Left ventricle myocardium inferior (tissue), 1 donor: ENCODE data around the gene MAGI1. TPM values are rescaled to one million over a fixed set of nuclear protein-coding genes. Genes with fewer than 3 reads are reported as not detected.
A peak's percentile ranks its signal among the peaks of the same experiment; 100 is the strongest.

Source experiments
- DNase-seq: peaks from one replicate; pipeline ENCODE4 v3.0.0-alpha.2; 2020
- H3K27ac ChIP-seq: fragments of 200-600 bp; replicated peaks from 2 replicates; pipeline ENCODE4 v1.8.0; 2021
- H3K27me3 ChIP-seq: fragments of 200-600 bp; 2 replicates; pipeline ENCODE4 v1.8.0; 2021; ENCODE audit warnings: low read depth
- H3K36me3 ChIP-seq: fragments of 200-600 bp; 2 replicates; pipeline ENCODE4 v1.8.0; 2021
- H3K4me1 ChIP-seq: fragments of 200-600 bp; 2 replicates; pipeline ENCODE4 v1.8.0; 2021
- H3K4me3 ChIP-seq: fragments of 200-600 bp; 2 replicates; pipeline ENCODE4 v1.8.0; 2021; ENCODE audit warnings: mild to moderate bottlenecking, moderate library complexity
- H3K9me3 ChIP-seq: fragments of 200-600 bp; replicated peaks from 2 replicates; pipeline ENCODE4 v1.8.0; 2021
- intact Hi-C: fragments of 100-400 bp; cut with micrococcal nuclease; formaldehyde crosslinking; loops from one replicate; pipeline ENCODE4 v1.11.0; 2022
- total RNA-seq: library from RNA; stranded (reverse); fragmentation: NEBNext Ultra II Directional; extraction: Animal tissue kit (Norgen Biotek cat#: 25700); gene quantifications from one replicate; pipeline ENCODE4 v1.2.1, GENCODE V29; 2021
- TF ChIP-seq, protein P1 (sequence below): fragments of 200-600 bp; IDR thresholded peaks from 2 replicates; pipeline ENCODE4 v1.8.0; 2021; ENCODE audit warnings: antibody characterized with exemption, mild to moderate bottlenecking, borderline replicate concordance
- donor health status: DM: no; HTN: yes; CAD: no; lungs with severe emphysema.

MAGI1 gene
- total RNA-seq, 1 donor from 2014 or later = 36.6 TPM

DNA sequence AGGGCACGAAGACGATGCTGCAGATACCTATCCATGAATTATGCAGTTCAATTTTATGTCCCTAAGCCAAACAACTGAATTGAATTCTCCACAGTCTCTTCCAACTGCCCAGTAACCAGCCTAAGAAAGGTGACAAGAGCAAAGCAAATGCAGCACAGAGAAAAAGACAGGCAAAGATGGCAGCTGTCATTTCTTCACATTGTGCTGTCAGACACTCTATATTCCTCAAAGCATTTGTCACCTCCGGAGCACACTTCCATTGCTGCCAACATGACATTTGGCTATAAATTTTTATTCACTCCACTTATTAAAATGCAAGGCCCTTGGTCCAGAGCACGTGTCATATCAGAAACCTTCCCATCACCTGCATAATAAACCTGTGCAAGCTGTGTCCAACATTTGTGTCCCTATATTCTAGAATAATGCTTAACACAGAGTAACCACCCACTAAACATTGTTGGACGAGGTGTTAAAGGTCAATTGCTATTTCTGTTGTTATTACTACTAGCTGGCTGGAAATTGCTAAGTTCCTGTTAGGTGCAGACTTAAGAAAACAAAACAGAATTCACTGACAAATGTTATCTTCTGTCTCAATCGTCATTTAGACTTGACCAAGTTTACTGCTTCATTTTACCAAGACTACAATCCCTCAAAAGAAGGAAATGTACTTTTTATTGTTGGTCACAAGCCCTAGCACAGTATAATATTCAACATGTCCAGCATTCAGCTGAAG, 89.7 kb downstream of the MAGI1 start:
- H3K27ac ChIP-seq = peak overlapping the region; percentile 73
- no peaks in the 10 kb centered on the region for H3K9me3 ChIP-seq
- no peak overlapping the region for H3K4me3 ChIP-seq
- peaks cover 96% of the 10 kb centered on the region for H3K4me1 ChIP-seq
- intact Hi-C loops = no loop called here
- no peak for DNase-seq
- TF ChIP-seq, protein P1, sequence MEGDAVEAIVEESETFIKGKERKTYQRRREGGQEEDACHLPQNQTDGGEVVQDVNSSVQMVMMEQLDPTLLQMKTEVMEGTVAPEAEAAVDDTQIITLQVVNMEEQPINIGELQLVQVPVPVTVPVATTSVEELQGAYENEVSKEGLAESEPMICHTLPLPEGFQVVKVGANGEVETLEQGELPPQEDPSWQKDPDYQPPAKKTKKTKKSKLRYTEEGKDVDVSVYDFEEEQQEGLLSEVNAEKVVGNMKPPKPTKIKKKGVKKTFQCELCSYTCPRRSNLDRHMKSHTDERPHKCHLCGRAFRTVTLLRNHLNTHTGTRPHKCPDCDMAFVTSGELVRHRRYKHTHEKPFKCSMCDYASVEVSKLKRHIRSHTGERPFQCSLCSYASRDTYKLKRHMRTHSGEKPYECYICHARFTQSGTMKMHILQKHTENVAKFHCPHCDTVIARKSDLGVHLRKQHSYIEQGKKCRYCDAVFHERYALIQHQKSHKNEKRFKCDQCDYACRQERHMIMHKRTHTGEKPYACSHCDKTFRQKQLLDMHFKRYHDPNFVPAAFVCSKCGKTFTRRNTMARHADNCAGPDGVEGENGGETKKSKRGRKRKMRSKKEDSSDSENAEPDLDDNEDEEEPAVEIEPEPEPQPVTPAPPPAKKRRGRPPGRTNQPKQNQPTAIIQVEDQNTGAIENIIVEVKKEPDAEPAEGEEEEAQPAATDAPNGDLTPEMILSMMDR = no peak
- H3K36me3 ChIP-seq = no peaks in the 10 kb centered on the region
- no peaks in the 10 kb centered on the region for H3K27me3 ChIP-seq

DNA sequence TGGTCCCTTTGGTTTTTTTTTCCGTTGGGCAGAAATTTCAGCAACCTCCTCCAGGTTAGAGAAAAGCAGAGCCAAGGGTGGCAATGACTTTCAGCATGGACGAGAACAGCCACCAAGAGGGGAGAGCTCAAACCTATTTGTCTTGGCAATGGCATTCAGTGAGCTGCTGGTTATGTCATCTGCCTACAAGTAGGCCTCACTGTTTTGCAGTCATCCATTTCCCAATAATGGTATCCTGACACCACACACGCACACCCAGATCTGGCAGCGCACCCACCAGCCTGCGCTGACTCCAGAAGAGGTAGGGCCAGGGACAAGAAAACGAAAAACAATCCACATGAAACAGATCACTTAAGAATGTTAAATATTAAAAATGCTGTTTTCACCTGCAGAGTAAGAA, 92.3 kb downstream of the MAGI1 start:
- TF ChIP-seq, protein P1 = no peak
- Histone ChIP-seq H3K27ac (peak overlapping the region; percentile 73), H3K4me1 (peaks cover 81% of the 10 kb centered on the region), H3K27me3 (no peaks in the 10 kb centered on the region), H3K36me3 (no peaks in the 10 kb centered on the region), H3K4me3 (no peak overlapping the region), H3K9me3 (no peaks in the 10 kb centered on the region)
- DNase-seq = peak; percentile 40
- intact Hi-C loops = no loop called here

DNA sequence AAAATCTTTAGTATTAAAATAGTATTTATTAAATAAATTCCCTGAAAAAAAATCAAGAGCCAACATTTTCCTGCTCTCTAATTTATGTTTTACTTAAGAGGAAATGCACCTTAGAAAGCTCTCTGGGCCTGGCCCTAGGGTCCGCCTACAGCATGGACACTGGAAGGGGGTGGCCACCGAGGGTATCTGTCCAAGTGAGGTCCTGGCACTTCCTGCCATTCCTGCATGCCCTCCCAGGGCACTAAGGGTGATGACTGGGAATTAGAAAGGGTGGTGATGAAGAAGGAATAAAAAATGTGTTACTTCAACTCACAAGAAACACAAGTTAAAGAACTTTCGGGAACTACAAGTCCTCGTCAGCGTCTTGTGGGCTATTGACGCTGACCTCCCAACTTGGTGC, 92.8 kb downstream of the MAGI1 start:
- Histone ChIP-seq H3K4me1 (peaks cover 79% of the 10 kb centered on the region), H3K27ac (peak overlapping the region; percentile 73), H3K9me3 (no peaks in the 10 kb centered on the region), H3K4me3 (no peak overlapping the region), H3K36me3 (no peaks in the 10 kb centered on the region), H3K27me3 (no peaks in the 10 kb centered on the region)
- DNase-seq = no peak
- TF ChIP-seq, protein P1 = no peak
- intact Hi-C loops = no loop called here

DNA sequence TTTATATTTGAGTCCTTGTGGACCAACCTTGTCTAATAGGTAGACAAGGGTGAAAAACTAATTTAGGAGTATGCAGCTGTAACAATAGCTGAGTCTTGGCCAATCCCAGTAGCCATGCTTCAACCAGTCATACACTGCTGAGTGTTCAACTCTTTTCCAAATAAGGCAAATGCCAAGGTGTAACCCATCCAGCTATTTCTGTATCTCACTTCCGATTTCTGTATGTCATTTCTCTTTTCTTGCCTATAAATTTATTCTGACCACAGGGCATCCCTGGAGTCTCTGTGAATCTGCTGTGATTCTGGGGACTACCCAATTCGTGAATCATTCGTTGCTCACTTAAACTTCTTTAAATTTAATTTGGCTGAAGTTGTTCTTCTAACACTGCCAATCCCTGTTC, 93.2 kb downstream of the MAGI1 start:
- Histone ChIP-seq H3K4me1 (peaks cover 76% of the 10 kb centered on the region), H3K27ac (peak overlapping the region; percentile 73)

DNA sequence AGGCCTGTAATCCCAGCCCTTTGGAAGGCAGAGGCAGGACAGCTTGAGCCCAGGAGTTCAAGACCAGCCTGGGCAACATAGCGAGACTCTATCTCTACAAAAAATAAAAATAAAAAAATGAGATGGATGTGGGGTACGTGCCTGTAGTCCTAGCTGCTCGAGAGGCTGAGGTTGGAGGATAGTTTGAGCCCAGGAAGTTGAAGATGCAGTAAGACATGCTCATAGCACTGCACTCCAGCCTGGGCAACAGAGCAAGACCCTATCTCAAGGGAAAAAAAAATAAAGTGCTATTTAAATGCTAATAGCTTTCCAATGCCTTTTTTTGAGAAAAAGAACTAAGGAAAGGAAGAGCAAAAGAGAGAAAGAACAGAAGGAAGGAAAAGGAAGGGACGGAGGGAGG, 94.5 kb downstream of the MAGI1 start:
- no peak overlapping the region for H3K4me3 ChIP-seq
- peaks cover 76% of the 10 kb centered on the region for H3K4me1 ChIP-seq
- H3K27me3 ChIP-seq = no peaks in the 10 kb centered on the region
- H3K36me3 ChIP-seq = no peaks in the 10 kb centered on the region
- intact Hi-C loops = no loop called here
- H3K9me3 ChIP-seq = no peaks in the 10 kb centered on the region
- peak overlapping the region; percentile 8 for H3K27ac ChIP-seq
- TF ChIP-seq, protein P1 = no peak
- DNase-seq = no peak

More for the DNA sequence above, 93.2 kb downstream of the MAGI1 start:
- Histone ChIP-seq H3K27me3 (no peaks in the 10 kb centered on the region), H3K9me3 (no peaks in the 10 kb centered on the region), H3K4me3 (no peak overlapping the region), H3K36me3 (no peaks in the 10 kb centered on the region)
- no peak for DNase-seq
- intact Hi-C loops = no loop called here
- TF ChIP-seq, protein P1 = no peak
